ENCODE measurements around the gene ZNF837. TPM values are rescaled to one million over a fixed set of nuclear protein-coding genes. Genes with fewer than 3 reads are reported as not detected.

The ZNF837 gene
- total and polyA plus RNA-seq, 2 of the 13 experiments (the other 11 are each of a cell fraction or from before 2014, with no cell fraction given): 0.29 to 1.3 TPM

DNA sequence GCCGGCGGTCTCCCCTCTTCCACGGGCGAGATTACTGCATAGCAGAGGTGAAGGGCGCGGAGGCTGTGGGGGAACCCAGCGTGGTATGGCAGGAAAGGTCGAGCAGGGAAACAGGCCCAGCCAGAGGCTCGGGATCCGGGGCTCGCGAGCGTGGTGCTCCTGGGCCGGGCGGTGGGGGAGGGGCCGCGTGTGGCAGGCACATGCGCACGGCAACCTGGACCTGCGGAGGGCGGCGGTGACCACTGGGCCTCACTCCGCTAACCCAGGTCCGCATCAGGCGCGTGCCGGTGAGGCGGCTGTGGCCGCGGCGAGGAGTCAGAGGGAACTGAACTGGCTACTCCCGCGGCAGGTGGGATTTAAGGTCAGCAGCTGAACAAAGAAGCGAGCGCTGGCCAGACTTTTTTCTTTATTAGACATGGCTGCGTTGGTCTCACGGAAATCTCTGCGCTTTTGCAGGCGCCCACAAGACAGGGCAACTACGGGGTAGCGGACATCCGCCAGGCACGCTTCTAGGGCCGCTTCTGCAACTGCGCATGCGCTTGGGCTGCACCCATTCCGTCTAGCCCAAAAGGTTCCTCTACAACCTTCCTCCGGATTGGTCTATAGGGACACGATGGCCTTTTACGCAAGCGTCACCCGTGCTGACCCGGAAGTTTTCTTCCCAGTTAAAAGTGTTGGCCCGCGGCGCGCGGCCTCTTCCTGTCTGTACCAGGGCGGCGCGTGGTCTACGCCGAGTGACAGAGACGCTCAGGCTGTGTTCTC lies 5.9 kb upstream of the ZNF837 start, which contains the start of gene RPS5 (continued):
- TF ChIP-seq, protein P1, sequence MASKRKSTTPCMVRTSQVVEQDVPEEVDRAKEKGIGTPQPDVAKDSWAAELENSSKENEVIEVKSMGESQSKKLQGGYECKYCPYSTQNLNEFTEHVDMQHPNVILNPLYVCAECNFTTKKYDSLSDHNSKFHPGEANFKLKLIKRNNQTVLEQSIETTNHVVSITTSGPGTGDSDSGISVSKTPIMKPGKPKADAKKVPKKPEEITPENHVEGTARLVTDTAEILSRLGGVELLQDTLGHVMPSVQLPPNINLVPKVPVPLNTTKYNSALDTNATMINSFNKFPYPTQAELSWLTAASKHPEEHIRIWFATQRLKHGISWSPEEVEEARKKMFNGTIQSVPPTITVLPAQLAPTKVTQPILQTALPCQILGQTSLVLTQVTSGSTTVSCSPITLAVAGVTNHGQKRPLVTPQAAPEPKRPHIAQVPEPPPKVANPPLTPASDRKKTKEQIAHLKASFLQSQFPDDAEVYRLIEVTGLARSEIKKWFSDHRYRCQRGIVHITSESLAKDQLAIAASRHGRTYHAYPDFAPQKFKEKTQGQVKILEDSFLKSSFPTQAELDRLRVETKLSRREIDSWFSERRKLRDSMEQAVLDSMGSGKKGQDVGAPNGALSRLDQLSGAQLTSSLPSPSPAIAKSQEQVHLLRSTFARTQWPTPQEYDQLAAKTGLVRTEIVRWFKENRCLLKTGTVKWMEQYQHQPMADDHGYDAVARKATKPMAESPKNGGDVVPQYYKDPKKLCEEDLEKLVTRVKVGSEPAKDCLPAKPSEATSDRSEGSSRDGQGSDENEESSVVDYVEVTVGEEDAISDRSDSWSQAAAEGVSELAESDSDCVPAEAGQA (IDR thresholded peaks at IDR 0.05; ENCODE audit: low read depth): peak; percentile 71; the same call in 1 of the 2 replicates
- TF ChIP-seq, protein P1 (CRISPR knock-in tag; IDR thresholded peaks at IDR 0.05; ENCODE audit: borderline replicate concordance): no peak; the same call in 1 of the 2 replicates
- peak; percentile 67 for TF ChIP-seq ZNF781 (CRISPR knock-in tag; IDR thresholded peaks at IDR 0.05; ENCODE audit: borderline replicate concordance, not compliant biosample characterization)
- TF ChIP-seq CCAR2 (optimal IDR thresholded peaks at IDR 0.05; ENCODE audit: low read depth, low read length): no peak
- TF ChIP-seq, protein P2, sequence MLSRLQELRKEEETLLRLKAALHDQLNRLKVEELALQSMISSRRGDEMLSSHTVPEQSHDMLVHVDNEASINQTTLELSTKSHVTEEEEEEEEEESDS (CRISPR knock-in tag; IDR thresholded peaks at IDR 0.05; ENCODE audit: borderline replicate concordance): 0 out of 2 replicates have a peak, but pooled peaks have one; percentile 62
- 0 out of 2 replicates have a peak, but pooled peaks have one; percentile 29 for TF ChIP-seq RFX5 (IDR thresholded peaks at IDR 0.05; ENCODE audit: low read depth, low read length)
- TF ChIP-seq NFKBIZ (CRISPR knock-in tag; IDR thresholded peaks at IDR 0.05): no peak
- TF ChIP-seq ADNP (CRISPR knock-in tag; IDR thresholded peaks at IDR 0.05): no peak
- TF ChIP-seq, protein P3, sequence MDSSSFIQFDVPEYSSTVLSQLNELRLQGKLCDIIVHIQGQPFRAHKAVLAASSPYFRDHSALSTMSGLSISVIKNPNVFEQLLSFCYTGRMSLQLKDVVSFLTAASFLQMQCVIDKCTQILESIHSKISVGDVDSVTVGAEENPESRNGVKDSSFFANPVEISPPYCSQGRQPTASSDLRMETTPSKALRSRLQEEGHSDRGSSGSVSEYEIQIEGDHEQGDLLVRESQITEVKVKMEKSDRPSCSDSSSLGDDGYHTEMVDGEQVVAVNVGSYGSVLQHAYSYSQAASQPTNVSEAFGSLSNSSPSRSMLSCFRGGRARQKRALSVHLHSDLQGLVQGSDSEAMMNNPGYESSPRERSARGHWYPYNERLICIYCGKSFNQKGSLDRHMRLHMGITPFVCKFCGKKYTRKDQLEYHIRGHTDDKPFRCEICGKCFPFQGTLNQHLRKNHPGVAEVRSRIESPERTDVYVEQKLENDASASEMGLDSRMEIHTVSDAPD (CRISPR knock-in tag; IDR thresholded peaks at IDR 0.05): no peak
- TF ChIP-seq ZNF205 (CRISPR knock-in tag; IDR thresholded peaks at IDR 0.05): 0 out of 2 replicates have a peak, but pooled peaks have one; percentile 42
- TF ChIP-seq HIVEP1 (CRISPR knock-in tag; IDR thresholded peaks at IDR 0.05): peak; percentile 90; the same call in 1 of the 2 replicates
- peak; percentile 80 for TF ChIP-seq PHF20 (CRISPR knock-in tag; IDR thresholded peaks at IDR 0.05)
- peak; percentile 66; the same call in 1 of the 2 replicates for TF ChIP-seq KDM4B (CRISPR knock-in tag; IDR thresholded peaks at IDR 0.05)
- peak; percentile 78; the same call in 1 of the 2 replicates for TF ChIP-seq SMAD3 (CRISPR knock-in tag; IDR thresholded peaks at IDR 0.05)
- no peak for TF ChIP-seq FOXM1 (CRISPR knock-in tag; IDR thresholded peaks at IDR 0.05)
- peak; percentile 86; the same call in 1 of the 2 replicates for TF ChIP-seq ZNF225 (CRISPR knock-in tag; IDR thresholded peaks at IDR 0.05)
- 0 out of 2 replicates have a peak, but pooled peaks have one; percentile 20 for TF ChIP-seq ZNF251 (CRISPR knock-in tag; IDR thresholded peaks at IDR 0.05)
- TF ChIP-seq KAT8 (CRISPR knock-in tag; IDR thresholded peaks at IDR 0.05): peak; percentile 94
- TF ChIP-seq KDM1A (CRISPR knock-in tag; IDR thresholded peaks at IDR 0.05): no peak
- TF ChIP-seq ZNF335 (CRISPR knock-in tag; IDR thresholded peaks at IDR 0.05): peak; percentile 87
- no peak for TF ChIP-seq NBN (conservative IDR thresholded peaks at IDR 0.05)
- TF ChIP-seq ZEB1 (IDR thresholded peaks at IDR 0.05; ENCODE audit: insufficient replicate concordance, low read depth): peak; percentile 67
- TF ChIP-seq, protein P4, sequence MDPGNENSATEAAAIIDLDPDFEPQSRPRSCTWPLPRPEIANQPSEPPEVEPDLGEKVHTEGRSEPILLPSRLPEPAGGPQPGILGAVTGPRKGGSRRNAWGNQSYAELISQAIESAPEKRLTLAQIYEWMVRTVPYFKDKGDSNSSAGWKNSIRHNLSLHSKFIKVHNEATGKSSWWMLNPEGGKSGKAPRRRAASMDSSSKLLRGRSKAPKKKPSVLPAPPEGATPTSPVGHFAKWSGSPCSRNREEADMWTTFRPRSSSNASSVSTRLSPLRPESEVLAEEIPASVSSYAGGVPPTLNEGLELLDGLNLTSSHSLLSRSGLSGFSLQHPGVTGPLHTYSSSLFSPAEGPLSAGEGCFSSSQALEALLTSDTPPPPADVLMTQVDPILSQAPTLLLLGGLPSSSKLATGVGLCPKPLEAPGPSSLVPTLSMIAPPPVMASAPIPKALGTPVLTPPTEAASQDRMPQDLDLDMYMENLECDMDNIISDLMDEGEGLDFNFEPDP (CRISPR knock-in tag; conservative IDR thresholded peaks at IDR 0.05): no peak
